ENCODE data around the gene ALDH3B2.
"Not testable (repeated sequence)": the region's sequence is repeated elsewhere in the genome, so short reads cannot be mapped to it uniquely, and the experiment has no call there.

GRCh38 chr11:67682126-67683034 is 8.0 kb upstream of the ALDH3B2 start:
- not testable (repeated sequence) for TF ChIP-seq CTCF (conservative IDR thresholded peaks at IDR 0.05; ENCODE audit: low read length); EZH2phosphoT487 (IDR thresholded peaks at IDR 0.05; ENCODE audit: borderline replicate concordance, low read depth, low read length)

Measured in OCI-LY7 (cell line).